Common myeloid progenitor, CD34-positive (primary cell): ENCODE results near the gene ASCC1.
"Not testable (repeated sequence)": the region's sequence is repeated elsewhere in the genome, so short reads cannot be mapped to it uniquely, and the experiment has no call there.

Experiments used
- CTCF ChIA-PET: fragments of 350-600 bp; sonication (Branson Sonifier 250); formaldehyde crosslinking; loops from one replicate; lab custom pipeline; 2021; ENCODE audit warnings: antibody characterized with exemption; lab: Charles Lee
- POLR2A ChIA-PET: fragments of 350-600 bp; sonication (Branson Sonifier 250); formaldehyde crosslinking; loops from one replicate; lab custom pipeline; 2021; ENCODE audit warnings: antibody characterized with exemption; lab: Charles Lee
- DNase-seq, 3 donors: peaks; one replicate each; pipeline versions ENCODE4 v3.0.0 to v3.0.0-alpha.2; 2013
- H3K27ac ChIP-seq, 2 experiments: 1 replicate in 1 of 2; 2 replicates in 1 of 2; pipeline ENCODE4 v1.7.0; 2013; ENCODE audit warnings: inconsistent platforms in 2 of 2, low read length in 2 of 2, mild to moderate bottlenecking in 2 of 2, low read depth in 1 of 2, moderate library complexity in 1 of 2; ENCODE audit not compliant: severe bottlenecking in 2 of 2, insufficient read depth in 1 of 2, poor library complexity in 1 of 2
- H3K27me3 ChIP-seq, 5 experiments: replicated peaks in 2 of 5; 1 replicate in 3 of 5; 2 replicates in 2 of 5; pipeline versions ENCODE4 v1.6.1 to v1.7.0; 2013; ENCODE audit warnings: low read length in 4 of 5, mild to moderate bottlenecking in 2 of 5, moderate library complexity in 2 of 5, inconsistent platforms in 1 of 5; ENCODE audit not compliant: insufficient read depth in 5 of 5, control insufficient read depth in 4 of 5
- H3K36me3 ChIP-seq, 4 experiments: 1 replicate in 2 of 4; 2 replicates in 2 of 4; pipeline versions ENCODE4 v1.6.1 to v1.7.0; 2013; ENCODE audit warnings: low read length in 3 of 4, control low read depth in 1 of 4, mild to moderate bottlenecking in 1 of 4; ENCODE audit not compliant: control insufficient read depth in 4 of 4, insufficient read depth in 4 of 4
- H3K4me1 ChIP-seq, 4 experiments: 1 replicate in 3 of 4; 2 replicates in 1 of 4; pipeline versions ENCODE4 v1.6.1 to v1.7.1; 2013; ENCODE audit warnings: low read length in 3 of 4, mild to moderate bottlenecking in 3 of 4, control low read depth in 1 of 4, inconsistent platforms in 1 of 4, moderate library complexity in 1 of 4; ENCODE audit not compliant: control insufficient read depth in 4 of 4, insufficient read depth in 4 of 4; ENCODE audit errors: control extremely low read depth in 1 of 4
- H3K4me3 ChIP-seq, 7 experiments: 1 replicate in 4 of 7; 2 replicates in 3 of 7; pipeline versions ENCODE4 v1.5.1 to v1.7.0; 2013; ENCODE audit warnings: mild to moderate bottlenecking in 7 of 7, low read length in 6 of 7, moderate library complexity in 6 of 7, inconsistent platforms in 2 of 7, low read depth in 2 of 7, control low read depth in 1 of 7; ENCODE audit not compliant: insufficient read depth in 4 of 7, control insufficient read depth in 1 of 7; ENCODE audit errors: extremely low read depth in 1 of 7
- H3K9me3 ChIP-seq, 5 experiments: 1 replicate in 4 of 5; 2 replicates in 1 of 5; pipeline versions ENCODE4 v1.6.1 to v1.7.1; 2013; ENCODE audit warnings: low read length in 4 of 5, mild to moderate bottlenecking in 2 of 5, inconsistent platforms in 1 of 5, low read depth in 1 of 5, moderate library complexity in 1 of 5; ENCODE audit not compliant: control insufficient read depth in 4 of 5, insufficient read depth in 2 of 5; ENCODE audit errors: control extremely low read depth in 1 of 5
- WGBS: methylation state at CpG from one replicate; pipeline ENCODE4 v1.1.5; 2013; ENCODE audit not compliant: insufficient coverage; 5-methylcytosine and 5-hydroxymethylcytosine counted together

Gene ASCC1

DNA sequence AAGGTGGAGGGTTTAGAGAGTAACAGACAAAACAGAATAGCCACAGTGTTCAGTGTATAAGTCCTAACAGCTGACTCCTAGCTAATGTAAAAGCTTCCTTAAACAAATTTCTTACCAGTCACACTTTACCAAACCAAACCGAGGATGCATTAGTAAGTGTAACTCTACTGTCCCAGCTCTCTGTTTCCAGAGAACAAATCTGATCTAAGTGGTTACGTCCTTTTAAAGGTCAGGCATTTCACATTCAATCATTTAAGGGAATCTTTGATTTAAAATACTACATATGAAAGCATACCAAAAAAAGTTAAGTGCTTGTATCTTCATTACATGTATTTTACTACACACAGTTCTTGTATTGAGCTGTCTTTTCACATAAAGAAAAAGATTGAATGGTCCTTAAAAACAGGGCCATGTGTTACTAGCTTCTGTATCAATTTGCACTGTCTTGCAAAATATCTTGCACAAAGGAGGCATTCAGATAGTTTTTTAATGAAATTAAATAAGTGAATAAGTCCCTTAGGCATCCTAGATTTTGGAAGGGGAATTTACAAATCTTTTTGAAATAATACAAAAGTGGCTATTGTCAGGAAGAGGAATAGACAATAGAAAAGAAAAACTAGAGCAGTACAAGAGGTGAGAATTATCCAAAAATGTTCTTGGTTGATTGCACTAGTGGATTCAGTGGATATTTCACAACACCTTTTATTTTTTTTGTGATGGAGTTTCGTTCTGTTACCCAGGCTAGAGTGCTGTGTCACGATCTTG lies 69.3 kb downstream of the ASCC1 start:
- CTCF ChIA-PET = no interaction called here
- Histone ChIP-seq H3K27me3 (no peaks in the 10 kb centered on the region), H3K27ac (no peak overlapping the region), H3K9me3 (no peaks in the 10 kb centered on the region), H3K36me3 (no peaks in the 10 kb centered on the region), H3K4me1 (no peaks in the 10 kb centered on the region), H3K4me3 (no peak overlapping the region)
- no peak for DNase-seq
- POLR2A ChIA-PET = no interaction called here
- 100% methylated on average over 3 of the region's 4 CpGs for WGBS

DNA sequence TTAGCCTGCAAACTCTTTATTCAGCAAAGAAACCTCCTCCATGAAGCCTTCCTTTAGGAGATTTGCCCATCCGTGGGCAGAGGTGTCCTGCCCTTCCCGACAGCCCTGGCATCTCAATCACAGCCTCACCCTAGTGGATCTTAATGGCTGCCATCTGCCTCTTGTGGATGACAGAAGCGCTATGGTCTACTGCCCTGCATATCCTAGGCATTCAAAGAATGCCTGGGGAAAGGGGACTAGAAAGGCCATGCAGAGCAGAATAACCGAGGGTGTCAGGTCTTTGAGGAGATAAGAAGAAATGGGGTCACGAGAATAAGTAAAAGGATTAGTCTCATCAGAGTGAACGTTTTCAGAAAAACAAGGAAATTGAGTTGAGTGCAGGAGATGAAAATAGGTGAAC lies 70.0 kb downstream of the ASCC1 start:
- Histone ChIP-seq H3K36me3 (no peaks in the 10 kb centered on the region), H3K4me3 (no peak overlapping the region), H3K27ac (no peak overlapping the region), H3K9me3 (no peaks in the 10 kb centered on the region), H3K4me1 (no peaks in the 10 kb centered on the region), H3K27me3 (no peaks in the 10 kb centered on the region)
- DNase-seq = no peak
- WGBS = 75% methylated on average over 5 of the region's 6 CpGs
- ChIA-PET POLR2A (no interaction called here), CTCF (no interaction called here)

DNA sequence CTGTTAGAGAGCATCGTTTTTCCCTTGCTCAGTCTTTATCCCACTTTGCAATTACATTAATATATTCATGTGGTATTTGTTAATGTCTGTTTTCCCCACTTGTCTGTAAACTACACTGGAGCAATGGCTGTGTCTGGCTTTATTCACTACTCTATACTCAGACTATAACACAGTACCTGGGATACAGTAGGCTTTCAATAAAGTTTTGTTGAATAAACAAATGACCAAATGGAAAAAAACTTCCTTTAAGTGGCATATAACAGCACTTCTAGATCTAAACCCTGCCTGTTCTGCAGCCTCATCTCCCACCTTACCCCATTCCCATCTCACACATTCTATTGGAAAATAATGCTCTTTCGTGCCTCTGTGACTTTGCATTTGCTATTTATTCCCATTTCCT lies 70.4 kb downstream of the ASCC1 start:
- Histone ChIP-seq H3K4me1 (no peaks in the 10 kb centered on the region), H3K27me3 (no peaks in the 10 kb centered on the region), H3K27ac (no peak overlapping the region), H3K9me3 (no peaks in the 10 kb centered on the region), H3K36me3 (no peaks in the 10 kb centered on the region), H3K4me3 (no peak overlapping the region)
- DNase-seq = no peak
- 88% methylated on average over 1 of the region's 2 CpGs for WGBS
- ChIA-PET CTCF (no interaction called here), POLR2A (no interaction called here)

DNA sequence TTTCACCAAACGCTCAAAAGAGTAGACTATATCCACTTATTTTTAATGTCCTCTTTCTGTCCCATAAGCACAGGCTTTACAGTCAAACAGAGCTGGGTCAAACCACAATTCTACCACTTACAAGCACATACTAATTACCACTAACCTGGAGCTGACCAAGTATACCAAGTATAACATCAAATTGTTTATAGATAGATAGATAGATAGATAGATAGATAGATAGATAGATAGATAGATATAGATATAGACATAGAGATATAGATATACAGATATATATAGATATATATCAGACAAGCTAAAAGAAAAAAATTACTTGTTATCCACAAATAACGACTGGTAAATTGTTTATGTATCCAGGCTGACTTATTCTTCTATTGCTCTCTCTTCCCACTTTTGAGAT lies 75.2 kb downstream of the ASCC1 start:
- POLR2A ChIA-PET = interaction anchor here (1.0 to 1.1 kb wide), 2 partner anchors 9 to 26 kb away, joined by 3 read pairs; no protein-coding TSS in a partner anchor
- CTCF ChIA-PET = interaction anchor here (0.8 to 5.8 kb wide), 3 partner anchors 13 to 18 kb away, joined by 4 to 23 read pairs (median 4); no protein-coding TSS in a partner anchor
- no peak for DNase-seq
- Histone ChIP-seq H3K9me3 (peaks cover 0 to 5% (median 0%) of the 10 kb centered on the region in 5 experiments), H3K4me3 (no peak overlapping the region), H3K27ac (no peak overlapping the region), H3K27me3 (no peaks in the 10 kb centered on the region), H3K4me1 (peaks cover 0 to 6% (median 0%) of the 10 kb centered on the region in 4 experiments), H3K36me3 (peaks cover 0 to 3% (median 0%) of the 10 kb centered on the region in 4 experiments)
- 100% methylated on average over 1 of the region's 2 CpGs for WGBS

DNA sequence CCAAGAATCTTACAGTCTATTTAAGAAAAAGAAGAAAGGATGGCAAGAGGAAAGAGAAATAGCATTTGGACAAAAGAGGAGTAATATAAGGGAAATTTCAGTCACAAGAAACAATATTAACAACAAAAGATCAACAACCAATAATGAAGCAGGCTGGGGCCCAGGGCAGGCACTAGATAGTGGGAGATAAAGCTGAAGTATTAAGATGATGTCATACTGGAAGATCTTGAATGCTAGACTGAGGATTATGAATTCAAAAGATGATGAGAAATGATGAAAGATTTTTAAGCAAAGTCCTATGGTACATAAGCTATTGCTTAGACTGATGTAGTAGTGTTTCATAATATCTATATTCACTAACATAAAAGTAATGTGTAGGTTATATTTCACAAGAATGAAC lies 75.9 kb downstream of the ASCC1 start:
- Histone ChIP-seq H3K4me1 (peaks cover 0 to 6% (median 2%) of the 10 kb centered on the region in 4 experiments), H3K4me3 (no peak overlapping the region), H3K9me3 (peaks cover 0 to 5% (median 0%) of the 10 kb centered on the region in 5 experiments), H3K36me3 (peaks cover 0 to 4% (median 0%) of the 10 kb centered on the region in 4 experiments), H3K27ac (no peak overlapping the region), H3K27me3 (no peaks in the 10 kb centered on the region)
- ChIA-PET POLR2A (interaction anchor here (1.0 to 1.1 kb wide), 2 partner anchors 12 to 25 kb away, joined by 3 read pairs; no protein-coding TSS in a partner anchor), CTCF (interaction anchor here (1.1 to 5.8 kb wide), 2 partner anchors 14 to 35 kb away, joined by 3 to 23 read pairs; no protein-coding TSS in a partner anchor)
- DNase-seq = no peak

DNA sequence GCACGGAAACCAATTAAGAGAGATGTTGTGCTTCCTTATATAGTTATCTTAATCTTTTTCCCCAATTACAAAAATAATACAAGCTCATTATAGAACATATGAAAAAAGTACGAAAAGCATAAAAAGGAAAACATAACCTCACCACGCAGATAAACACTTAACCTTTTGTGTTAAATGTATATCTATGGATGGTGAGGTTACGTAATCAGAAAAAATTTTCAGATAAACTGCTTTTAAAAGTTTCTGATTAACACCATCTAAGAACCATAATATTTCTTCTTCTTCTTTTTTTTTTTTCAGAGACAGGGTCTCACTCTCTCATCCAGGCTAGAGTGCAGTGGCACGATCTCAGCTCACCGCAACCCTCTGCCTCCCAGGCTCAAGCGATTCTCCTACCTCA lies 78.5 kb downstream of the ASCC1 start:
- H3K4me3 ChIP-seq = no peak overlapping the region
- WGBS = 100% methylated on average over 1 of the region's 7 CpGs
- ChIA-PET CTCF (interaction anchor here (5.8 kb wide), 1 partner anchor 11 kb away, joined by 23 read pairs; no protein-coding TSS in a partner anchor), POLR2A (no interaction called here)
- no peak overlapping the region for H3K27ac ChIP-seq
- peaks cover 0 to 4% (median 0%) of the 10 kb centered on the region in 4 experiments for H3K36me3 ChIP-seq
- peaks cover 0 to 5% (median 0%) of the 10 kb centered on the region in 5 experiments for H3K9me3 ChIP-seq
- H3K4me1 ChIP-seq = peaks cover 0 to 9% (median 4%) of the 10 kb centered on the region in 4 experiments
- no peak for DNase-seq
- H3K27me3 ChIP-seq = no peaks in the 10 kb centered on the region

DNA sequence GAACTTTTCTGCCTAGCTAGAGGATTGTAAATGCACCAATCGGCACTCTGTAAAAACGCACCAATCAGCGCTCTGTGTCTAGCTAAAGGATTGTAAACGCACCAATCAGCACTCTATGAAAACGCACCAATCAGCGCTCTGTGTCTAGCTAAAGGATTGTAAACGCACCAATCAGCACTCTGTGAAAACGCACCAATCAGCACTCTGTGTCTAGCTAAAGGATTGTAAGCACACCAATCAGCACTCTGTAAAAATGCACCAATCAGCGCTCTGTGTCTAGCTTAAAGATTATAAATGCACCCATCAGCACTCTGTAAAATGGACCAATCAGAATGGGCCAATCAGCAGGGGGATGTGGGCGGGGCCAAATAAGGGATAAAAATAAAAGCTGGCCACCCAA lies 79.9 kb downstream of the ASCC1 start:
- ChIA-PET POLR2A (interaction anchor here (0.5 kb wide), 1 partner anchor 862 kb away, joined by 3 read pairs; no protein-coding TSS in a partner anchor), CTCF (interaction anchor here (1.4 to 5.8 kb wide), 3 partner anchors 10 to 200 kb away, joined by 4 to 23 read pairs (median 4); no protein-coding TSS in a partner anchor)
- not testable (repeated sequence) for H3K27ac ChIP-seq, H3K9me3 ChIP-seq, DNase-seq, H3K27me3 ChIP-seq, H3K4me3 ChIP-seq, H3K36me3 ChIP-seq, H3K4me1 ChIP-seq
- 99% methylated on average over 7 of the region's 10 CpGs for WGBS
